Measurements from ENCODE around the gene CORO1C.

The CORO1C gene

GRCh38 chr12:108653922-108654321, 77.4 kb downstream of the CORO1C start:
- no peak for TF ChIP-seq CTCF (IDR thresholded peaks at IDR 0.05; ENCODE audit: insufficient read depth, low read length, poor library complexity, severe bottlenecking)
- peaks cover 16% of the 10 kb centered on the region for H3K36me3 ChIP-seq (ENCODE audit: control insufficient read depth, insufficient read depth, low read length)

GRCh38 chr12:108653082-108653516, 78.2 kb downstream of the CORO1C start:
- Histone ChIP-seq H3K4me3 (replicated peaks; ENCODE audit: low read depth, low read length) (no peak overlapping the region), H3K36me3 (ENCODE audit: control insufficient read depth, insufficient read depth, low read length) (peaks cover 16% of the 10 kb centered on the region), H3K27me3 (replicated peaks; ENCODE audit: control insufficient read depth, insufficient read depth, low read length) (no peaks in the 10 kb centered on the region)
- DNase-seq (ENCODE audit: extremely low read depth, insufficient read length) = no peak
- no peak for TF ChIP-seq CTCF (IDR thresholded peaks at IDR 0.05; ENCODE audit: insufficient read depth, low read length, poor library complexity, severe bottlenecking)

More at GRCh38 chr12:108653922-108654321, 77.4 kb downstream of the CORO1C start:
- no peak for DNase-seq (ENCODE audit: extremely low read depth, insufficient read length)
- Histone ChIP-seq H3K4me3 (replicated peaks; ENCODE audit: low read depth, low read length) (no peak overlapping the region), H3K27me3 (replicated peaks; ENCODE audit: control insufficient read depth, insufficient read depth, low read length) (no peaks in the 10 kb centered on the region)

- Histone ChIP-seq H3K36me3 (ENCODE audit: control insufficient read depth, insufficient read depth, low read length) (peaks cover 17% of the 10 kb centered on the region), H3K27me3 (replicated peaks; ENCODE audit: control insufficient read depth, insufficient read depth, low read length) (no peaks in the 10 kb centered on the region), H3K4me3 (replicated peaks; ENCODE audit: low read depth, low read length) (no peak overlapping the region)
- DNase-seq (ENCODE audit: extremely low read depth, insufficient read length) = no peak
- no peak for TF ChIP-seq CTCF (IDR thresholded peaks at IDR 0.05; ENCODE audit: insufficient read depth, low read length, poor library complexity, severe bottlenecking)
Measured at GRCh38 chr12:108650083-108650482, 81.2 kb downstream of the CORO1C start.

GRCh38 chr12:108649669-108650068, 81.6 kb downstream of the CORO1C start:
- Histone ChIP-seq H3K27me3 (replicated peaks; ENCODE audit: control insufficient read depth, insufficient read depth, low read length) (no peaks in the 10 kb centered on the region), H3K4me3 (replicated peaks; ENCODE audit: low read depth, low read length) (no peak overlapping the region), H3K36me3 (ENCODE audit: control insufficient read depth, insufficient read depth, low read length) (peaks cover 19% of the 10 kb centered on the region)
- no peak for DNase-seq (ENCODE audit: extremely low read depth, insufficient read length)
- TF ChIP-seq CTCF (IDR thresholded peaks at IDR 0.05; ENCODE audit: insufficient read depth, low read length, poor library complexity, severe bottlenecking) = no peak

- peaks cover 20% of the 10 kb centered on the region for H3K36me3 ChIP-seq (ENCODE audit: control insufficient read depth, insufficient read depth, low read length)
Measured at GRCh38 chr12:108649126-108649525, 82.2 kb downstream of the CORO1C start.

More at GRCh38 chr12:108649126-108649525, 82.2 kb downstream of the CORO1C start:
- Histone ChIP-seq H3K27me3 (replicated peaks; ENCODE audit: control insufficient read depth, insufficient read depth, low read length) (no peaks in the 10 kb centered on the region), H3K4me3 (replicated peaks; ENCODE audit: low read depth, low read length) (no peak overlapping the region)
- TF ChIP-seq CTCF (IDR thresholded peaks at IDR 0.05; ENCODE audit: insufficient read depth, low read length, poor library complexity, severe bottlenecking) = no peak
- DNase-seq (ENCODE audit: extremely low read depth, insufficient read length) = no peak
